Middle frontal gyrus (tissue), 1 donor: ENCODE data around the gene YTHDF2.
"Not testable (repeated sequence)": the region's sequence is repeated elsewhere in the genome, so short reads cannot be mapped to it uniquely, and the experiment has no call there.

ENCODE experiments used
- DNase-seq: peaks from one replicate; pipeline ENCODE4 v3.0.0-alpha.2; 2015; ENCODE audit warnings: low spot score; ENCODE audit errors: extremely low spot score

YTHDF2 gene

DNA sequence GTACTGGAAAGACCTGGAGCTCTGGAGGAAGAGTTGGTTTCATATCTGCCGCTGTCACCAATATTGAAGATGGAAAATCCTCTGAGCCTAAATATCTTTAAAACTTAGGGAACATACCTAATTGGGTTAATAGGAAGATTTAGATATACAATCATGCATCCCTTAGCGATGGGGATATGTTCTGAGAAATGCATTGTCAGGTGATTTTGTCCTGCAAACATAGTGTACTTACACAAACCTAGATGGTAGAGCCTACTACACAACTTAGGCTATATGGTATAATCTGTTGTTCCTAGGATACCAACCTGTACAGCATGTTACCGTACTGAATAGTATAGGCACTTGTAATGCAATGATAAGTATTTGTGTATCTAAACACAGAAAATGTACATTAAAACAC is 22.5 kb downstream of the YTHDF2 start:
- no peak for DNase-seq

DNA sequence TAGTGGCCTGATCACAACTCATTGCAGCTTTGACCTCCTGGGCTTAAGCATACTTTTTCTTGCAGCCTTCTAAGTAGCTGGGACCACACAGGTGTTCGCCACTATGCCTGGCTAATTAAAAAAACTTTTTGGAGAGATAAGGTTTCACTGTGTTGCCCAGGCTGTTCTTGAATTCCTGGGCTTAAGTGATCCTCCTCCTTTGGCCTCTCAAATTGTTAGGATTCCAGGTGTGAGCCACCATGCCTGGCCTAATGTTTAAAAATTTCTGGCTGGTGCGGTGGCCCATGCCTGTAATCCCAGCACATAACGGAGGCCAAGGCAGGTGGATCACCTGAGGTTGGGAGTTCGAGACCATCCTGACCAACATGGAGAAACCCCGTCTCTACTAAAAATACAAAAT is 24.4 kb downstream of the YTHDF2 start:
- DNase-seq: no peak

DNA sequence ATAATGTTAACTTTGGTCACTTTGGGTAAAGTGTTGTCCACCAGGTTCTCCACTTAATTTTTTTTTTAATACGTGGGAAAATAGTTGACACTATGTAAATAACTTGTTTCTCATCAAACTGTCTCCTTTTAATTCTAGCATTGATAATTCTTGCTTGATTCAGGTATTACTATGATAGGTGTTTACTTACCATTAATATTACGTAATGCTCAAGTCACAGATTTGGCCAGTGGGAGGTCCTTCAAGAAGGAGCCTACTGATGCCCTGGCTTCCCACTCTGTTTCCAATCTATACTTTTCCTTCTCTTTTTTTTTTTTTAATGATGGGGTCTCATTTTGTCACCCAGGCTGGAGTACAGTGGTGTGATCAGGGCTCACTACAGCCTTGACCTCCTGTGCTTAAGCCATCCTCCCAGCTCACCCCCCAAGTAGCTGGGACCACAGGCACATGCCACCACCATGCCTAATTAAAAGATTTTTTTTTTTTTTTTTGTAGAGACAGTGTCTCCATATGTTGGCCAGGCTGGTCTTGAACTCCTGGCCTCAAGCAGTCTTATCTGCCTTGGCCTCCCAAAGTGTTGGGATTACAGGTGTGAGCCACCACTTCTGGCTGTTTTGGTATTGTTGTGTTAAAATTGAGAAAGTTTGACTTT is 29.9 kb downstream of the YTHDF2 start:
- no peak for DNase-seq

DNA sequence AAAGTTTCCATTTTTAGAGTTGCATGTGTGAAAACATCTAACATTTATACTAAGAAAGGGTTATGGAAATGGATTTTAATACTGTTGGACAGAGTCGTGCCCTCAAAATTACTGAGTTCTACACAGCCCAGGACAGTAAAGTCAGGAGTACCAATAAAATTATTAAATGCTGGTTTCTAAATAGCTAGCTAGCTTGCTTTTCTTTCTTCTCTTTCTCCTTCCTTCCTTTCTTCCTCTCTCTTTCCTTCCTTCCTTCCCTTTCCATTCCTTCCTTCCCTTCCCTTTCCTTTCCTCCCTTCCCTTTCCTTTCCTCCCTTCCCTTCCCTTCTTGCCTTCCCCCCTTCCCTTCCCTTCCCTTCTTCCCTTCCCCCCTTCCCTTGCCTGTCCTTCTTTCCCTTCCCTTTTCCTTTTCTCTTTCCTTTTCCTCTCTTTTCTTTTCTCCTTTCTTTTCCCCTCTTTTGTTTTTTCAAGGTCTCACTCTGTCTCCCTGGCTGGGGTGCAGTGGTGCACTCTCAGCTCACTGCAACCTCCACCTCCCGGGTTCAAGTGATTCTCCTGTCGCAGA is 33.9 kb downstream of the YTHDF2 start:
- no peak for DNase-seq

DNA sequence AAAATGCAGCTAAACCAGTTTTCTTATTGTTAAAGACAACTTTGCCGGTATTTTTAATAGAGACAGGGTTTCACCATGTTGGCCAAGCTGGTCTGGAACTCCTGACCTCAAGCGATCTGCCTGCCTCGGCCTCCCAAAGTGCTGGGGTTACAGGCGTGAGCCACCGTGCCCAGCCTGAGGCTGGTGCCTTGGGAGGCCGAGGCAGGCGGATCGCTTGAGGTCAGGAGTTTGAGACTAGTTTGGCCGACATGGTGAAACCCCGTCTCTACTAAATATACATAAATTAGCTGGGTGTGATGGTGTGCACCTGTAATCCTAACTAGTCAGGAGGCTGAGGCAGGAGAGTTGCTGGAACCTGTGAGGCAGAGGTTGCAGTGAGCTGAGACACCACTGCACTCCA is 35.2 kb downstream of the YTHDF2 start:
- not testable (repeated sequence) for DNase-seq

DNA sequence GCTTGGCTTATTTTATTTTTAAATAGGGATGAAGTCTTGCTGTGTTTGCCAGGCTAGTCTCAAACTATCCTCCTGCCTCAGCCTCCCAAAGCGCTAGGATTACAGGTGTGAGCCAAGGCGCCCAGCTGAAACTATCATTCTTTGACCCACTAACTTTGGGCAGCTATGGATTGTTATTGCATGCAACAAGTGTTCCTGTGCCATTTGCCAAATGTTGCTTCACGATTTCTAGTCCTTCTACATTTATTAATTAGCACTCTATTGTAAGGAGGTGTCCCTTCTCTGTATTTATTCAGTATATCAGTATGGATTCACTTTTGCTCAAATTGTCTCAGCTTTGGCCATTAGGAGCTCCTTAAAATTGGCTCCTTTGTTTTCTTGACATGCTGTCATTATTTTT is 36.4 kb downstream of the YTHDF2 start:
- DNase-seq: no peak

DNA sequence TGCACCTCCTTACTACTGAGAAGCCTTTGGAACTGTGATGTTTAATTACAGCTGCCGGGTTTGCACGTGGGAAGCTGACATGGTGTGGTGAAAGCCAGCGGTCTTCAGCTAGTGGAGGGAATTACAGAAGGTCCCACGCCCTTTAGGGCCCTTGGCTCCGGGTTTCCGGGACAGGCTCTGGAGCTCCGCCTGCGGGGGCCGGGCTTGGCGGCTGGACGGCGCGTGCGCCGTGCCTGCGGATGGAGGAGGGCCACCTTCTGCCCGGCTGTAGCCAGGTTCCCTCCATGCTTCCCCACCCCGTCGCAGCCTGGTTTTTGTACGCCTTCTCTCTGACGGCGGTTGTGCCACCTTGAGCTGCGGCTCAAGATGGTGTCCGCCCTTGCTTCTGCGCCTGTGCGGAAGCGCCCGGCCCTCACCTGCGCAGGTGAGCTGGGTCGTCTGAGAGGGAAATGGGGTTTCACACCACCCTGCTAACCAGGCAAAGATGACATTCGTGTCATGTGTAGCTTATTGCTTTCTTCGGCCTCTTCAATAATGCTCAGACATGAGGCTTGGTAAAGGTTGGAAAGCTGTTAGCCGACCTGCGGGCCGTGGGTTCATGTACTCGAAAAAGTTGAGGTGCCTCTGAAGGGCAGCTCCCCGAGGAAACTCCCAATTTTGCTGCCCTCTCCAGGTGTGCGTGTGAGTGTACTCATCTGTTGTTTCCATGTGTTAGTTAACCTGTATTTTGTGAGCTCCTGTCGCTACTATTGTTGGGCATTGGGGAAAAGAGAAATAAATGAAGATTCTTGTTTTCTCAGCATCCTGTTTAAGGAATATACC is 38.6 kb downstream of the YTHDF2 start:
- no peak for DNase-seq

DNA sequence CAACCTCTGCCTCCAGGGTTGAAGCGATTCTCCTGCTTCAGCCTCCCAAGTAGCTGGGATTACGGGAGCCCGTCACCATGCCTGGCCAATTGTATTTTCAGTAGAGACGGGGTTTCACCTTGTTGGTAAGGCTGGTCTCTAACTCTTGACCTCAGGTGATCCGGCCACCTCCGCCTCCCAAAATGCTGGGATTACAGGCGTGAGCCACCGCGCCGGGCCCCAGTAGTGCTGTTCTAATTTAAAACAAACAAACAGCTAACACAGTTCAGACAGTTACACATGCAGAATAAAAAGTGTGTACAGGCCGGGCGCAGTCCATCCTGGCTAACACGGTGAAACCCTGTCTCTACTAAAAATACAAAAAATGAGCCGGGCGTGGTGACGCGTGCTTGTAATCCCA is 39.6 kb downstream of the YTHDF2 start:
- no peak for DNase-seq

DNA sequence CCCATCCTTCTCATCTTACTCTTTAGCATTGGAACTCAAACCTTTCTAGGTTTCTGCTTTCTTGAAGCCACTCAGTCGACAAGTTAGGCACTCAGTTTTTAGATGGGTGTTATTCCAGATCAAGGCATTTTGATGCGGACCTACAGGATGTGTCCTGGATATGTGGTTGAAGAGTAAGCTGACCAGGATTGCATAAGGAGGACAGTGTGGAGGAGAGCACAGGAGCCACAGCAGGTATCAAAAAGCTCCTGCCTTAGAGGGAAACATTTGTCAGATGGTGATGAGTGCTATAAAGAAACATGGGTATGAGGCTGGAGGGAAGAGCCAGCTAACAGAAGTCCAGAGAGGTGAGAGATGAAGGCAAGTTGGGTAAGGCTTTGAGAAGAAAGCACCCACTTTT is 41.3 kb downstream of the YTHDF2 start:
- no peak for DNase-seq

DNA sequence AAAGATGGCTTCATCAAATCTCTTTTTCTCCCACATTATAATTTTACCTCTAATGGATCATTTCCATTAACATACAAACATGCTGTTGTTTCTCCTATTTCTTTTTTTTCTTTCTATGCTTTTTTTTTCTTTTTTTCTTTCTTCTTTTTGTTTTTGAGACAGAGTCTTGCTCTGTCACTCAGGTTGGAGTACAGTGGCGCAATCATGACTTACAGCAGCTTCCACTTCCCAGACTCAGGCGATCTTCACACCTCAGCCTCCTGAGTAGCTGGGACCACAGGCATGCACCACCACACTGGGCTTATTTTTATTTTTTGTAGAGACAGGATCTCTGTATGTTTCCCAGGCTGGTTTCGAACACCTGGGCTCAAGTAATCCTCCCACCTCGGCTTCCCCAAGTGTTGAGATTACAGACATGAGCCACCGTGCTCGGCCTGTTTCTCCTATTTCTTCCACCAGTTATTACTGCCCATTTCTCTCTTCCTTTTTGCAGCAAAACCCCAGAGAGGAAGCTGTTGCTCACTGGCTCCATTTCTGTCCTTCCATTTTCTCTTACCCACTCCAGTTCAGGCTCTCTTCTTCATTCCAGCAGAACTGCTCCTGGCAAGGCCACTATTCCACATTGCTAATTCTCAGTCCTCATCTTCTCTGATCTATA is 43.1 kb downstream of the YTHDF2 start:
- no peak for DNase-seq

DNA sequence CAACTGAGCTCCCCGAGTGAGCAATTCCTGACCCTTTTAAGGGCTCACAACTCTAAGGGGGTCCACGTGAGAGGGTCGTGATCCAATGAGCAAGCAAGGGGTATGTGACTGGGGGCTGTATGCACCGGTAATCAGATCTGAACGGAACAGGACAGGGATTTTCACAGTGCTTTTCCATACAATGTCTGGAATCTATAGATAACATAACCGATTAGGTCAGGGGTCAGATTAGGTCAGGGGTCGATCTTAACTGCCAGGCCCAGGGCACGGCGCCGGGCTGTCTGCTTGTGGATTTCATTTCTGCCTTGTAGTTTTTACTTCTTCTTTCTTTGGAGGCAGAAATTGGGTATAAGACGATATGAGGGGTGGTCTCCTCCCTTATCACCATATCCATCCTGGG is 44.6 kb downstream of the YTHDF2 start:
- no peak for DNase-seq

DNA sequence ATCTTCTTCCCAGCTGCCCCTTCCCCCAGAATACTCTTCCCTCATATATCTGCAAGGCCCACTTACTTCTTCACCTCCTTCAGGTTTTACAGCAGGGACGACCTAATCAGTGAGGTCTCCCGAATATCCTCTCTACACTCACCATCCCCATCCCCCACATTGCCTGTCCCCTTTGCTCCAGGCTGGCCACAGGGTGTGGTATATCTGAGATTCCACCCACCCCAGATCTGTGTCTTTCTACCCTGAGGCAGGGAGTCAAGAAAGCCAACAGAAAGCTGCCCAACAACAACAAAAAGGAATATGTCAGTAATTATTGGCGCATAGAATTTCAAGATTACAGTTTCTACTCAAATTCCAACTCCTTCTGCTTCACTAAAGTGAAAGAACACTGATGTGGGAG is 45.3 kb downstream of the YTHDF2 start:
- DNase-seq: no peak

DNA sequence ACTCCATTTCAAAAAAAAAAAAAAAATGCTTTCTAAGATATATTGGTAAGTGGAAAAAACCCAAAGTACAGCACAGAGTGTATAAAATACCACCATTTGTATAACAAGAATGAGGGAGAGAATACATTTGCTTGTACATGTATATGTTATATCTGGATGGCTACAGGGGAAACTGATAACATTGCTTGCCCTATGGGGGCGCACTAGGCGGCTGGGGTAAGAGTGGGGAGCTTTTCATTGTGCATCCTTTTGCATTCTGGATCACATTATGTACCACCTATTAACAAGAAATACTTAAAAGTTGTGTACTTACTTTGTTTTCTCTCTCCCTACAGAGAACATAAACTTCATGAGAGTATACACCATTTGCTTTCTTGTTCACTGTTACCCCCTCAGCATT is 46.6 kb downstream of the YTHDF2 start:
- no peak for DNase-seq

DNA sequence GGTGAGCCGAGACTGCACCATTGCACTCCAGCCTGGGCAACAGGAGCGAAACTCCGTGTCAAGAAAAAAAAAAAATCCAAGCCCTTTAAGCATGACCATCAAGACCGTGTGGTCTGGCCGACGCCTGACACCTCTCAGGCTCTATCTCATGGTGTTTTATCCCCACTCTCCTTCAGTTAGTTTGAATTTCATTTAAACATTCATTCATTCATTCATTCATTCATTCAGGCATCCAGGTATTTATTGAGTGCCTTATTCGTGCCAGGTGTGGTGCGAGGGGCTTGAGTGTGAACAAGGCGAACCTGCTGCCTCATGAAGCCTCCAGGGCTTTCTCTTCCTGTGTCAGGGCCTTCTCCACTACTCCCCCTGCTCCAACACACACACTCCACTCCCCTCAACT is 52.7 kb downstream of the YTHDF2 start:
- no peak for DNase-seq

DNA sequence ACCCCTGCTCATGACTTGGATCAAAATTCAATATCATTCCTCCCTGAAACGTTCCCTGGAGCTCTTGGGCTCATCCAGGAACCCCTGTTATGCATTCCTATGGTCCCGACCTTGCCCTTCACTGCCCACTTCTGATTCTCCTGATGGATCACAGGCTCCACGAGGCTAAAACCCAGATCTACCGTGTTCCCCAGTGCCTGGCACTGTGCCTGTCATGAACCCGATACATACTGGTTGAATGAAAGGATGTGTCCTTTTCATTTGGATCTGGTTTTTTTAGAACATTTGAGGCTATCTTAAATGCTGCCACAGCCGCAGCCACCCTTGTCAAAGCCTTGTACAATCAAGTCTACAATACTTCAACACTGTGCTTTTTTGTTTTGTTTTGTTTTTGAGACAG is 53.1 kb downstream of the YTHDF2 start:
- no peak for DNase-seq

DNA sequence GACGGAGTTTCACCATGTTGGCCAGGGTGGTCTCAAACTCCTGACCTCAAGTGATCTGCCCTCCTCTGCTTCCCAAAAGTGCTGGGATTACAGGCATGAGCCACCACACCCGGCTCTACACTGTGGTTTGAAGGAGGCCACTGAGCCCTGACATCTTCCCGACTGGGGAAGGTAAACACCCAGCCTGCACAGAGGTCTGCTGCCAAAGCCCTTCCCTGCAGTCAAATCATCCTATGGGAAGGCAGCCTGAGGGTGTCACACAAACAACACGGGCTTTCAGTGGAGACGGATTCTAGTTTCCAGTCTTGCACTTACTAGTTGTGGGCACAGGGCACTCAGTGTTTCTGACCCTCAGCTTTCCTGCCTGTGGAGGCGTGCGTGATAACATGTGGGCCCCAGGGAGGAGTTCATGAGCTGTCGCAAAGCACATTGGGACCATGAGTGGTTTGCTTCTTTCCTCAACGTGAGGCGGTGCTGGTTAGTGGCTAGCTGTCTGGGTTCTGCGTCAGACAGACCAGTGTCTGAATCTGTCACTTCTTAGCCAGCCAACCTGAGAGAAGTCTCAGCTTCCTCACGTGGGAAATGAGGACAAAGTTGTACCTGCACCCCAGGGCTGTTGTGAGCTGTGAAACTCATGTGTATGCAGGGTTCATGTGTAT is 53.8 kb downstream of the YTHDF2 start:
- DNase-seq: no peak

DNA sequence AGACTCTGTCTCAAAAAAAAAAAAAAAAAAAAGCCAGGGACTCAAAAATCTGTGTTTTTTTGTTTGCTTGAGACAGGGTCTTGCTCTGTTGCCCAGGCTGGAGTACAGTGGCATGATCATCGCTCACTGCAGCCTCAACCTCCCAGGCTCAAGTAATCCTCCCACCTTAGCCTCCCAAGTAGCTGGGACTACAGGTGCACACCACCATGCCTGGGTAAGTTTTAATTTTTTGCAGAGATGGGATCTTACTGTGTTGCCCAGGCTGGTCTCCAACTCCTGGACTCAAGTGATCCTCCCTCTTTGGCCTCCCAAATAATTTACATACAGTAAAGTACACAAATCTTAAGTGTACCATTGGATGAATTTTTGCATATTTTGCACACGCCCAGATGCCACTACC is 55.2 kb downstream of the YTHDF2 start:
- not testable (repeated sequence) for DNase-seq

DNA sequence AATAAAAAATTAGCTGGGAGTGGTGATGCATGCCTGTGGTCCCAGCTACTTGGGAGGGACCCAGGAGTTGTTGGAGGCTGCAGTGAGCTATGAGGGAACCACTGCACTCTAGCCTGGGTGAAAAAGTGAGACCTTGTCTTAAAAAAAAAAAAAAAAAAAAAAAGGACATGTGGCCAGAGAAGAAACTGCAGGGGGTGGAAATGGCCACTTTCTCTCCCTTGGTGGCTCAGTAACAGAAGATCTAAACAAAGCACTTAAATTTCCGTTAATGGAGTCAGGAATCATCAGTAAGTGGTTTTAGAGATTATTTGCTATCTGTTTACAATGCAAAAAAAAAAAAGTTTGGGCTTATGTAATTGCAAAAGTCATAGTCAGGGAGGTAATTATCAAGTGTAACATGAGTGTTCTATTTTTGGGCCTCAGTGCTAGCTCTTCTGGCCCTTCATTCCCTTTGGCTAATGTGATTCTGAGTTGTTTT is 55.9 kb downstream of the YTHDF2 start:
- no peak for DNase-seq

DNA sequence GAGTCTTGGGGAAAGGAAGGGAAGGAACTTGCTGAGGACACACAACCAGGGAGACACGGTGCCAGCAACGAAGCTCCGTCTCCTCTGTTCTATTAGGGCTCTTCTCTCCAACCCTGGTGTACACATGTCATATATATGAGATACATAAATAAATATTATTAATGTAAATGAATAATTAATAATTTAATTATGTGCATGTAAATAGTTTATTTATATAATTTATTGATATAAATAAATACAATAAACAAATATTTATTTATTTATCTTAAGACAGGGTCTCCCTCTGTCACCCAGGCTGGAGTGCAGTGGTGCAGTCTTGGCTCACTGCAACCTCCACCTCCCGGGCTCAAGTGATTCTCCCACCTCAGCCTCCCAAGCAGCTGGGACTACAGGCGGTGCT is 57.8 kb downstream of the YTHDF2 start:
- not testable (repeated sequence) for DNase-seq

DNA sequence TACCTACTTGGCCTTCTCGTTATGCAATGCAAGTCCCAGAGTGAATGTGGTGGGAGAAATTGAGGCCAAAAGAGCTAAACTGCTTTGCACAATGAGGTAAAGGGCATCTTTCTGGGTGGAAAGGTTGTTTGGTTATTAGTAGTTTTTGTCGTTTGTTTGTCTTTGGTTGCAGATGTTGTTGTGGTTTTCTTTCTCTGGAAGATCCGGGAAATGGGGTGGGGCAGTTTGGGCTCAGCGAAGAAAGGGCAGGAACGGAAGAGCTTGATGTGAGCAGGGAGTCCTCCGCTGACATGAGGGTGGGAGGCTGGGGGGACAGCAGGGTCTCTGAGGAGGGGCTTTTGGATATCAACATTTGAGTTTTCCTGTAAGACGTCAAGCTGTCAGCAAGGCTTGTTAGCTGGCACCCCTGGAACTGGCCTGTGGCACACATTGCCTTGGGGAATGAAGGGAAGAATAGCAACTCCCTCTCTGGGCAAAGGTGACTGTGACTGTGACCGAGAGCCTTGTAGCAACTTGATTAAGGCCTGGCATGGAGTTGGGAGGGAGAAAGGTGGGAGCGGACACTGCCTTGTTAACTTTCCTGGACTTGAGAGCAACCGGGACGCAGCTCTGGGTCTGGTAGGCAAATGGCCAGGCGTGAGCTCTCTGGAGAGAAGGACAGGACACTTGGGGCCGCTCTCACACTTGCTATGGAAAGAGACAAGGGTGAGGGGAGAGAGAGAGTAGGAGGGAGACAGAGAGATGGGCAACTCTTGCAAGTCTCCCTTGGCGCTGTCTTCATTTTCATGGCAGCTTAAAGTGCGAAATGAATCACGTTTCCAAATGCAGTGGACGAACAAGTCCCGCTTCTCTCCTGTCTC is 59.8 kb downstream of the YTHDF2 start:
- no peak for DNase-seq

DNA sequence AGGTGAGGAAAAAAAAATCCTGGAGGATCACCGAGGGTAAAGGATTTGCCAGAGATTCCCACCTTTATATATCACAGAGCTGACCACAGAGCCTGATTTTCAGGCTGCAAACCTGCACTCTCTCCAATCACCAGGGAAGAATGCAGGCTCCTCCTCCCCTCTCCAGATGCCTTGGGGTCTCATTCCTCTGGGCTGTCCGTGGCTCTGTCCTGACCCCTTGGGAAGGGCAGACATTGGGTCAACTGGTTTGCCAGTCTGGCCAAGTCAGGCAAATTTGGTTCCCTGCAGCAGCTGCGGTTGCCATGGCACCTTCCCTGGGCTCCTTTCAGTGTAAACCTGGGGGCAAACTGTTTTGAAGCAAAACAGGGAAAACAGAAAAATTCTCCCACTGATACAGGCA is 63.6 kb downstream of the YTHDF2 start:
- no peak for DNase-seq
